Mesendoderm (in vitro differentiated cells): ENCODE measurements around the gene TRAPPC10.

Experiments used
- DNase-seq: peaks from one replicate; pipeline ENCODE4 v3.0.0; 2013
- H2AK5ac ChIP-seq: 2 replicates; pipeline ENCODE4 v1.6.1; 2013; ENCODE audit warnings: low read length, inconsistent platforms
- H2BK120ac ChIP-seq: 2 replicates; pipeline ENCODE4 v1.6.1; 2013; ENCODE audit warnings: low read depth, mild to moderate bottlenecking, low read length, moderate library complexity, mixed read lengths
- H2BK15ac ChIP-seq: replicated peaks from 2 replicates; pipeline ENCODE4 v1.6.1; 2013; ENCODE audit warnings: low read depth, mild to moderate bottlenecking, moderate library complexity
- H2BK5ac ChIP-seq: 2 replicates; pipeline ENCODE4 v1.6.1; 2013; ENCODE audit warnings: low read length, inconsistent platforms
- H3K18ac ChIP-seq: 2 replicates; pipeline ENCODE4 v1.6.1; 2013; ENCODE audit warnings: mild to moderate bottlenecking, low read length, mixed read lengths
- H3K23ac ChIP-seq: one replicate; pipeline ENCODE4 v1.6.1; 2013; ENCODE audit warnings: low read length
- H3K27ac ChIP-seq: 2 replicates; pipeline ENCODE4 v1.5.1; 2013; ENCODE audit warnings: low read depth, mild to moderate bottlenecking, inconsistent platforms, low read length, moderate library complexity
- H3K27me3 ChIP-seq: 2 replicates; pipeline ENCODE4 v1.6.1; 2013; ENCODE audit warnings: low read length, control low read depth, mild to moderate bottlenecking, inconsistent platforms; ENCODE audit not compliant: insufficient read depth, poor library complexity
- H3K36me3 ChIP-seq: 2 replicates; pipeline ENCODE4 v1.6.1; 2013; ENCODE audit warnings: low read length, inconsistent platforms; ENCODE audit not compliant: control insufficient read depth, insufficient read depth
- H3K4ac ChIP-seq: one replicate; pipeline ENCODE4 v1.6.1; 2013; ENCODE audit warnings: low read depth, mild to moderate bottlenecking, low read length, moderate library complexity
- H3K4me1 ChIP-seq: 2 replicates; pipeline ENCODE4 v1.6.1; 2013; ENCODE audit warnings: low read depth, low read length, inconsistent platforms; ENCODE audit not compliant: control insufficient read depth
- H3K4me2 ChIP-seq: 2 replicates; pipeline ENCODE4 v1.6.1; 2013; ENCODE audit warnings: low read length
- H3K4me3 ChIP-seq: 2 replicates; pipeline ENCODE4 v1.5.1; 2013; ENCODE audit warnings: mild to moderate bottlenecking, low read length
- H3K56ac ChIP-seq: one replicate; pipeline ENCODE4 v1.6.1; 2013; ENCODE audit warnings: low read length
- H3K79me1 ChIP-seq: 2 replicates; pipeline ENCODE4 v1.6.1; 2013; ENCODE audit warnings: low read length, inconsistent platforms
- H3K79me2 ChIP-seq: 2 replicates; pipeline ENCODE4 v1.6.1; 2013; ENCODE audit warnings: mild to moderate bottlenecking, low read length; ENCODE audit not compliant: control insufficient read depth, insufficient read depth
- H3K9ac ChIP-seq: 2 replicates; pipeline ENCODE4 v1.6.1; 2013; ENCODE audit warnings: low read length, inconsistent platforms
- H4K5ac ChIP-seq: one replicate; pipeline ENCODE4 v1.6.1; 2013; ENCODE audit warnings: low read length
- H4K8ac ChIP-seq: one replicate; pipeline ENCODE4 v1.6.1; 2013; ENCODE audit warnings: low read depth, mild to moderate bottlenecking, control low read depth, low read length, moderate library complexity
- WGBS: extraction: QIAGEN DNeasy Blood & Tissue Kit; methylation state at CpG from one replicate; pipeline ENCODE4 v1.1.7; 2013; ENCODE audit warnings: low lambda C conversion rate, missing lambda C conversion rate; ENCODE audit not compliant: insufficient coverage; ENCODE audit errors: extremely low coverage; 5-methylcytosine and 5-hydroxymethylcytosine counted together

TRAPPC10 gene

GRCh38 chr21:43988016-43988415, 24.1 kb upstream of the TRAPPC10 start:
- WGBS = no CpG with 5 or more reads among the region's 9 CpGs
- Histone ChIP-seq H3K79me2 (no peaks in the 10 kb centered on the region), H3K27me3 (no peaks in the 10 kb centered on the region), H3K4me2 (no peak overlapping the region), H2BK5ac (no peak overlapping the region), H3K4me3 (no peak overlapping the region), H3K27ac (no peak overlapping the region), H4K5ac (no peak overlapping the region), H3K56ac (no peak overlapping the region), H3K4me1 (peaks cover 2% of the 10 kb centered on the region), H2BK120ac (no peak overlapping the region), H4K8ac (no peak overlapping the region), H3K23ac (no peak overlapping the region), H2BK15ac (no peak overlapping the region), H3K36me3 (no peaks in the 10 kb centered on the region), H3K18ac (no peak overlapping the region), H3K79me1 (no peaks in the 10 kb centered on the region), H3K4ac (no peak overlapping the region), H2AK5ac (no peak overlapping the region), H3K9ac (no peak overlapping the region)
- DNase-seq = no peak

GRCh38 chr21:43988506-43989230, 23.4 kb upstream of the TRAPPC10 start:
- H4K8ac ChIP-seq = no peak overlapping the region
- no peak overlapping the region for H3K18ac ChIP-seq
- H2BK15ac ChIP-seq = no peak overlapping the region
- no peaks in the 10 kb centered on the region for H3K79me1 ChIP-seq
- H3K56ac ChIP-seq = no peak overlapping the region
- H3K36me3 ChIP-seq = no peaks in the 10 kb centered on the region
- no peak overlapping the region for H3K9ac ChIP-seq
- no peak overlapping the region for H3K4ac ChIP-seq
- no peak overlapping the region for H2BK120ac ChIP-seq
- H2AK5ac ChIP-seq = no peak overlapping the region
- H3K4me3 ChIP-seq = no peak overlapping the region
- no peak overlapping the region for H3K27ac ChIP-seq
- no peak overlapping the region for H2BK5ac ChIP-seq
- H3K79me2 ChIP-seq = no peaks in the 10 kb centered on the region
- H3K4me2 ChIP-seq = no peak overlapping the region
- WGBS = no CpG with 5 or more reads among the region's 23 CpGs
- H4K5ac ChIP-seq = no peak overlapping the region
- peaks cover 2% of the 10 kb centered on the region for H3K4me1 ChIP-seq
- H3K27me3 ChIP-seq = no peaks in the 10 kb centered on the region
- H3K23ac ChIP-seq = no peak overlapping the region
- no peak for DNase-seq

- Histone ChIP-seq H3K23ac (no peak overlapping the region), H3K56ac (no peak overlapping the region), H2BK15ac (no peak overlapping the region), H3K79me2 (no peaks in the 10 kb centered on the region), H4K8ac (no peak overlapping the region), H2BK5ac (no peak overlapping the region), H3K4me2 (no peak overlapping the region), H2AK5ac (no peak overlapping the region), H3K4ac (no peak overlapping the region), H3K9ac (no peak overlapping the region), H4K5ac (no peak overlapping the region), H3K36me3 (no peaks in the 10 kb centered on the region), H3K79me1 (no peaks in the 10 kb centered on the region), H3K27me3 (no peaks in the 10 kb centered on the region), H3K4me3 (no peak overlapping the region), H2BK120ac (no peak overlapping the region), H3K4me1 (peaks cover 2% of the 10 kb centered on the region), H3K18ac (no peak overlapping the region), H3K27ac (no peak overlapping the region)
- no CpG with 5 or more reads among the region's 7 CpGs for WGBS
- DNase-seq = no peak
Observed at GRCh38 chr21:43989401-43989800, 22.7 kb upstream of the TRAPPC10 start.

GRCh38 chr21:43991447-43991991, 20.6 kb upstream of the TRAPPC10 start:
- no peak for DNase-seq
- Histone ChIP-seq H4K5ac (no peak overlapping the region), H4K8ac (no peak overlapping the region), H2BK15ac (no peak overlapping the region), H3K4me3 (no peak overlapping the region), H2AK5ac (no peak overlapping the region), H3K79me2 (no peaks in the 10 kb centered on the region), H3K9ac (no peak overlapping the region), H3K4ac (no peak overlapping the region), H3K4me2 (no peak overlapping the region), H3K27me3 (no peaks in the 10 kb centered on the region), H3K27ac (no peak overlapping the region), H3K36me3 (no peaks in the 10 kb centered on the region), H2BK120ac (no peak overlapping the region), H3K79me1 (no peaks in the 10 kb centered on the region), H2BK5ac (no peak overlapping the region), H3K23ac (no peak overlapping the region), H3K56ac (no peak overlapping the region), H3K18ac (no peak overlapping the region), H3K4me1 (no peaks in the 10 kb centered on the region)
- no CpG with 5 or more reads among the region's 33 CpGs for WGBS

- no peak overlapping the region for H2BK15ac ChIP-seq
- H3K4ac ChIP-seq = no peak overlapping the region
- no peak overlapping the region for H3K23ac ChIP-seq
- no peaks in the 10 kb centered on the region for H3K79me1 ChIP-seq
- H3K79me2 ChIP-seq = no peaks in the 10 kb centered on the region
- no peak overlapping the region for H3K27ac ChIP-seq
- H3K4me1 ChIP-seq = no peaks in the 10 kb centered on the region
- no peak overlapping the region for H3K4me2 ChIP-seq
- H3K27me3 ChIP-seq = no peaks in the 10 kb centered on the region
- H2AK5ac ChIP-seq = no peak overlapping the region
- H4K5ac ChIP-seq = no peak overlapping the region
- no peak overlapping the region for H2BK120ac ChIP-seq
- WGBS = no CpG with 5 or more reads among the region's 11 CpGs
- no peak overlapping the region for H3K4me3 ChIP-seq
- H2BK5ac ChIP-seq = no peak overlapping the region
- H4K8ac ChIP-seq = no peak overlapping the region
- H3K18ac ChIP-seq = no peak overlapping the region
- DNase-seq = no peak
- no peaks in the 10 kb centered on the region for H3K36me3 ChIP-seq
- H3K9ac ChIP-seq = no peak overlapping the region
- H3K56ac ChIP-seq = no peak overlapping the region
Observed at GRCh38 chr21:43992121-43992520, 20.0 kb upstream of the TRAPPC10 start.
